Measurements from ENCODE around the gene WNT9A. TPM values are rescaled to one million over a fixed set of nuclear protein-coding genes. Genes with fewer than 3 reads are reported as not detected.
A peak's percentile ranks its signal among the peaks of the same experiment; 100 is the strongest.
"Not testable (repeated sequence)": the region's sequence is repeated elsewhere in the genome, so short reads cannot be mapped to it uniquely, and the experiment has no call there.

WNT9A gene
- total RNA-seq, 1 experiment from 2014 or later, result not detected

GRCh38 chr1:227971216-227971615 is 23.5 kb upstream of the WNT9A start:
- H3K27ac ChIP-seq (ENCODE audit: low read depth, low read length, poor library complexity, severe bottlenecking); H3K36me3 ChIP-seq (ENCODE audit: insufficient read depth, low read length, poor library complexity, severe bottlenecking); DNase-seq (ENCODE audit: low spot score); H3K9me3 ChIP-seq (ENCODE audit: low read depth, low read length, poor library complexity, severe bottlenecking); CTCF ChIA-PET; H3K4me3 ChIP-seq (ENCODE audit: low read depth, low read length, poor library complexity, severe bottlenecking); POLR2A ChIA-PET (ENCODE audit: low non-redundant PET); H3K27me3 ChIP-seq (replicated peaks; ENCODE audit: insufficient read depth, low read depth, low read length, poor library complexity); intact Hi-C loops (cut with micrococcal nuclease; ENCODE audit: unreplicated experiment); H3K4me1 ChIP-seq (ENCODE audit: insufficient read depth, low read length, poor library complexity, severe bottlenecking); BruUV-seq (replicated peaks): not testable (repeated sequence)

GRCh38 chr1:227970076-227970995 is 22.6 kb upstream of the WNT9A start:
- CTCF ChIA-PET, result not testable (repeated sequence)

GRCh38 chr1:227967815-227968214 is 20.1 kb upstream of the WNT9A start:
- BruUV-seq (replicated peaks); H3K4me3 ChIP-seq (ENCODE audit: low read depth, low read length, poor library complexity, severe bottlenecking); DNase-seq (ENCODE audit: low spot score); H3K36me3 ChIP-seq (ENCODE audit: insufficient read depth, low read length, poor library complexity, severe bottlenecking); CTCF ChIA-PET; intact Hi-C loops (cut with micrococcal nuclease; ENCODE audit: unreplicated experiment); H3K27me3 ChIP-seq (replicated peaks; ENCODE audit: insufficient read depth, low read depth, low read length, poor library complexity); POLR2A ChIA-PET (ENCODE audit: low non-redundant PET); H3K4me1 ChIP-seq (ENCODE audit: insufficient read depth, low read length, poor library complexity, severe bottlenecking); H3K27ac ChIP-seq (ENCODE audit: low read depth, low read length, poor library complexity, severe bottlenecking); H3K9me3 ChIP-seq (ENCODE audit: low read depth, low read length, poor library complexity, severe bottlenecking): not testable (repeated sequence)
- TF ChIP-seq, protein P1, sequence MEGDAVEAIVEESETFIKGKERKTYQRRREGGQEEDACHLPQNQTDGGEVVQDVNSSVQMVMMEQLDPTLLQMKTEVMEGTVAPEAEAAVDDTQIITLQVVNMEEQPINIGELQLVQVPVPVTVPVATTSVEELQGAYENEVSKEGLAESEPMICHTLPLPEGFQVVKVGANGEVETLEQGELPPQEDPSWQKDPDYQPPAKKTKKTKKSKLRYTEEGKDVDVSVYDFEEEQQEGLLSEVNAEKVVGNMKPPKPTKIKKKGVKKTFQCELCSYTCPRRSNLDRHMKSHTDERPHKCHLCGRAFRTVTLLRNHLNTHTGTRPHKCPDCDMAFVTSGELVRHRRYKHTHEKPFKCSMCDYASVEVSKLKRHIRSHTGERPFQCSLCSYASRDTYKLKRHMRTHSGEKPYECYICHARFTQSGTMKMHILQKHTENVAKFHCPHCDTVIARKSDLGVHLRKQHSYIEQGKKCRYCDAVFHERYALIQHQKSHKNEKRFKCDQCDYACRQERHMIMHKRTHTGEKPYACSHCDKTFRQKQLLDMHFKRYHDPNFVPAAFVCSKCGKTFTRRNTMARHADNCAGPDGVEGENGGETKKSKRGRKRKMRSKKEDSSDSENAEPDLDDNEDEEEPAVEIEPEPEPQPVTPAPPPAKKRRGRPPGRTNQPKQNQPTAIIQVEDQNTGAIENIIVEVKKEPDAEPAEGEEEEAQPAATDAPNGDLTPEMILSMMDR (conservative IDR thresholded peaks at IDR 0.05; ENCODE audit: low read depth, low read length), result 0 out of 2 replicates have a peak, but pooled peaks have one; percentile 24

More at GRCh38 chr1:227970076-227970995, 22.6 kb upstream of the WNT9A start:
- H3K4me1 ChIP-seq (ENCODE audit: insufficient read depth, low read length, poor library complexity, severe bottlenecking); H3K27me3 ChIP-seq (replicated peaks; ENCODE audit: insufficient read depth, low read depth, low read length, poor library complexity); DNase-seq (ENCODE audit: low spot score); intact Hi-C loops (cut with micrococcal nuclease; ENCODE audit: unreplicated experiment); BruUV-seq (replicated peaks); H3K4me3 ChIP-seq (ENCODE audit: low read depth, low read length, poor library complexity, severe bottlenecking); H3K27ac ChIP-seq (ENCODE audit: low read depth, low read length, poor library complexity, severe bottlenecking); H3K36me3 ChIP-seq (ENCODE audit: insufficient read depth, low read length, poor library complexity, severe bottlenecking); POLR2A ChIA-PET (ENCODE audit: low non-redundant PET); H3K9me3 ChIP-seq (ENCODE audit: low read depth, low read length, poor library complexity, severe bottlenecking): not testable (repeated sequence)

- not testable (repeated sequence) for BruUV-seq (replicated peaks); DNase-seq (ENCODE audit: low spot score)
Observed at GRCh38 chr1:227966733-227967132, 19.0 kb upstream of the WNT9A start.

More at GRCh38 chr1:227966733-227967132, 19.0 kb upstream of the WNT9A start:
- intact Hi-C loops (cut with micrococcal nuclease; ENCODE audit: unreplicated experiment); H3K9me3 ChIP-seq (ENCODE audit: low read depth, low read length, poor library complexity, severe bottlenecking); H3K27me3 ChIP-seq (replicated peaks; ENCODE audit: insufficient read depth, low read depth, low read length, poor library complexity); H3K27ac ChIP-seq (ENCODE audit: low read depth, low read length, poor library complexity, severe bottlenecking); POLR2A ChIA-PET (ENCODE audit: low non-redundant PET); H3K4me3 ChIP-seq (ENCODE audit: low read depth, low read length, poor library complexity, severe bottlenecking); H3K4me1 ChIP-seq (ENCODE audit: insufficient read depth, low read length, poor library complexity, severe bottlenecking); CTCF ChIA-PET; H3K36me3 ChIP-seq (ENCODE audit: insufficient read depth, low read length, poor library complexity, severe bottlenecking): not testable (repeated sequence)

All from A673 (cell line).